Subcutaneous adipose tissue (tissue), 4 donors: ENCODE data around the gene CES5A. TPM values are rescaled to one million over a fixed set of nuclear protein-coding genes. Genes with fewer than 3 reads are reported as not detected.

ENCODE experiments used
- CTCF ChIP-seq: fragments of 450-650 bp; IDR thresholded peaks from one replicate; pipeline ENCODE4 v1.5.1; 2016; ENCODE audit warnings: low read depth, mild to moderate bottlenecking, control low read depth, antibody characterized with exemption, moderate library complexity
- total RNA-seq, 4 donors: library from RNA; depleted of rRNA; stranded (reverse); fragments of >200 nt; gene quantifications; one replicate each; pipeline ENCODE4 v1.1.0, GENCODE V29; 2016

Gene CES5A
- total RNA-seq, 4 donors from 2014 or later, result not detected

GRCh38 chr16:55849536-55849935, 25.6 kb downstream of the CES5A start:
- TF ChIP-seq CTCF, result no peak

- TF ChIP-seq CTCF, result no peak
Measured at GRCh38 chr16:55846598-55847346, 28.4 kb downstream of the CES5A start.

GRCh38 chr16:55843105-55843395, 32.1 kb downstream of the CES5A start:
- TF ChIP-seq CTCF, result no peak

DNA sequence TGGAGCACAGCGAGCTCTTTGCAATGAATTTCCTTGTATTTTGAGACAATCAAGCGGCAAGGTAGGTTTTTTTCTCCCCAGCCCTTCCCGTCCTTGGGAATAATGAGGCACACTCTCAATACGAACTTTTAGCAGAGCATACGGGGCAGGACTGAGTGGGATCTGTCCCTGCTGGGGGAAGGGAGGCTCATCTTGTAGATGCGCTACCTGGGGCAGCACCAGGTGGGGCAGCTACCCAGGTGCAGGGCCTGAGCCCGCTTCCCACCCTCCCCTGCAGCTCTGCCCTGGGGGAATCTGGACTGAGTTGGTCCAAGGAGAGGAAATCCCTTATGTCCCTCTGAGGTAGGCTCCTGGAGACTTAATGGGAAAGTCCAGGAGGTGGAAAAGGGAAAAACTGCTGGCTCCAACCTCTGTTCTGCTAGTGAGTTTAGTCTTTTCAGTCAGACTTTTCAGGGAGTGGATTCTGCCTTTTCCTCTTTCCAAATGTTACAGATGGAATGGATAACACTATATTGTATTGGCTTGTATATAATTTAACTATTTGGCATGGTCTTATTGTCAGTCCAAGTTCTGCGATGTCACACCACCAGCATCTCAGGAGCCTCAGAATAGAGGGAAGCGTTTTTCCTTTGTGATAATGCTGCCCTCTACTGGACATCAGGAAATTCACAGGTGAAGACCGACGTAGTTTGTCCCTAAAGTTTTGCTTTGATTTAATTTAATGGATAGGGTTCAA, 32.6 kb downstream of the CES5A start:
- TF ChIP-seq CTCF, result no peak

- no peak for TF ChIP-seq CTCF
Measured at GRCh38 chr16:55839115-55839514, 36.1 kb downstream of the CES5A start.

DNA sequence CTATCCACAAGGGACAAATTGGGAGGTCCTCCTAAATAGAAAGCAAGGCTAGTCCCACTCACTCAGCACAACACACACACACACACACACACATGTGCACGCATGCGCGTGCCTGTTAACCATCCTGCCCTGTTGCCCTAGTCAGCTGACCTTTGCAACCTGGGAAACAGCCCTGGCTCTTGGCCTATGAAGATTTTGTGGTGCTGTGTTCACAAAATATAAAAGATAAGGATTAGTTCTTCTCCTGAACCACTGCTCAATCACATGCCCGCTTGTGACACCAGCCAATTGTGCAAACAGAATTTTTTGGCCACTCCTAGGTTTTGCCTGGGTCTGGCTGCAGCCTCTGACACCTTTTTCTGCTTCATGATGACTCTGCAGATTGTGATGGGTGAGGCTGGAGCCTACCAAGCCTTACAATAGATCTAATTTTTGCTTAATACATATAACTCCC, 39.0 kb downstream of the CES5A start:
- no peak for TF ChIP-seq CTCF

GRCh38 chr16:55835581-55835980, 39.6 kb downstream of the CES5A start:
- no peak for TF ChIP-seq CTCF
